Measurements from ENCODE around the gene SPARCL1. TPM values are rescaled to one million over a fixed set of nuclear protein-coding genes. Genes with fewer than 3 reads are reported as not detected.
"Not testable (repeated sequence)": the region's sequence is repeated elsewhere in the genome, so short reads cannot be mapped to it uniquely, and the experiment has no call there.

SPARCL1 gene
- total and polyA plus RNA-seq, 9 of the 15 experiments (the other 6 are each of a cell fraction or from before 2014, with no cell fraction given), result 0.03 to 0.71 (median 0.05) TPM; not detected in 3

GRCh38 chr4:87446375-87446774, 82.8 kb downstream of the SPARCL1 start:
- DNase-seq (ENCODE audit: extremely low read depth in 1 of 4, low spot score in 3 of 4); intact Hi-C loops (cut with micrococcal nuclease); H3K27me3 ChIP-seq (ENCODE audit: control insufficient read depth in 2 of 2, insufficient read depth in 2 of 2, low read length in 2 of 2); POLR2A ChIA-PET; H3K9ac ChIP-seq (ENCODE audit: insufficient read depth in 1 of 2, low read depth in 2 of 2, low read length in 2 of 2); H3K4me3 ChIP-seq; H3K79me2 ChIP-seq (ENCODE audit: control insufficient read depth, insufficient read depth, low read length); H3K27ac ChIP-seq (ENCODE audit: extremely low read depth, low read depth, low read length); in situ Hi-C loops (cut with MboI); H4K20me1 ChIP-seq (replicated peaks; ENCODE audit: control insufficient read depth, insufficient read depth, low read length); H3K4me2 ChIP-seq (ENCODE audit: insufficient read depth, low read length); BruUV-seq (replicated peaks); ATAC-seq; H3K9me1 ChIP-seq (ENCODE audit: control insufficient read depth, insufficient read depth, low read length); H3K4me1 ChIP-seq (replicated peaks in 1 of 2; ENCODE audit: control insufficient read depth in 2 of 2, insufficient read depth in 2 of 2, low read length in 2 of 2); H2AFZ ChIP-seq (ENCODE audit: low read depth, low read length); CTCF ChIA-PET (ENCODE audit: low intra/inter-chr PET ratio); FAIRE-seq; H3K9me3 ChIP-seq (replicated peaks; ENCODE audit: control insufficient read depth, insufficient read depth, low read depth, low read length): not testable (repeated sequence)
- 53% methylated on average over 5 of the region's 6 CpGs for WGBS (ENCODE audit: insufficient coverage, low coverage, missing lambda C conversion rate)
- peaks cover 46% of the 10 kb centered on the region for H3K36me3 ChIP-seq (ENCODE audit: control insufficient read depth, insufficient read depth, low read length)

GRCh38 chr4:87445964-87446363, 83.2 kb downstream of the SPARCL1 start:
- WGBS (ENCODE audit: insufficient coverage, low coverage, missing lambda C conversion rate), result 54% methylated on average over 3 of the region's 3 CpGs
- H3K4me3 ChIP-seq, result no peak overlapping the region

More at GRCh38 chr4:87445964-87446363, 83.2 kb downstream of the SPARCL1 start:
- no peak for FAIRE-seq
- Histone ChIP-seq H3K9me3 (replicated peaks; ENCODE audit: control insufficient read depth, insufficient read depth, low read depth, low read length) (no peaks in the 10 kb centered on the region), H4K20me1 (replicated peaks; ENCODE audit: control insufficient read depth, insufficient read depth, low read length) (no peaks in the 10 kb centered on the region), H3K27ac (ENCODE audit: extremely low read depth, low read depth, low read length) (no peak overlapping the region), H3K79me2 (ENCODE audit: control insufficient read depth, insufficient read depth, low read length) (no peaks in the 10 kb centered on the region), H3K9ac (ENCODE audit: insufficient read depth in 1 of 2, low read depth in 2 of 2, low read length in 2 of 2) (no peak overlapping the region), H3K9me1 (ENCODE audit: control insufficient read depth, insufficient read depth, low read length) (peaks cover 3% of the 10 kb centered on the region), H3K27me3 (ENCODE audit: control insufficient read depth in 2 of 2, insufficient read depth in 2 of 2, low read length in 2 of 2) (no peaks in the 10 kb centered on the region), H3K36me3 (ENCODE audit: control insufficient read depth, insufficient read depth, low read length) (peaks cover 43% of the 10 kb centered on the region), H3K4me1 (replicated peaks in 1 of 2; ENCODE audit: control insufficient read depth in 2 of 2, insufficient read depth in 2 of 2, low read length in 2 of 2) (no peaks in the 10 kb centered on the region; a peak in 1 of 5 replicates), H2AFZ (ENCODE audit: low read depth, low read length) (no peak overlapping the region), H3K4me2 (ENCODE audit: insufficient read depth, low read length) (no peak overlapping the region)
- BruUV-seq (replicated peaks), result no TSS peak
- intact Hi-C loops (cut with micrococcal nuclease) (no loop called here), in situ Hi-C loops (cut with MboI) (no loop called here)
- TF ChIP-seq RBM34 (IDR thresholded peaks at IDR 0.05; ENCODE audit: borderline replicate concordance, insufficient read depth, low read length) (no peak), GTF2E2 (tag; IDR thresholded peaks at IDR 0.05) (no peak), ZBTB34 (CRISPR knock-in tag; IDR thresholded peaks at IDR 0.05) (no peak), ZC3H4 (CRISPR knock-in tag; IDR thresholded peaks at IDR 0.05; ENCODE audit: borderline replicate concordance) (no peak), NFIC (IDR thresholded peaks at IDR 0.05) (0 out of 2 replicates have a peak, but pooled peaks have one; percentile 34), ZNF551 (CRISPR knock-in tag; IDR thresholded peaks at IDR 0.05) (no peak), FOXJ2 (tag; IDR thresholded peaks at IDR 0.05) (0 out of 2 replicates have a peak, but pooled peaks have one; percentile 56), MTF1 (CRISPR knock-in tag; IDR thresholded peaks at IDR 0.05; ENCODE audit: borderline replicate concordance) (no peak), PHF21A (IDR thresholded peaks at IDR 0.05; ENCODE audit: borderline replicate concordance, low read depth) (no peak), FIP1L1 (IDR thresholded peaks at IDR 0.05; ENCODE audit: low read depth, low read length, poor library complexity, severe bottlenecking) (no peak), ZNF444 (CRISPR knock-in tag; IDR thresholded peaks at IDR 0.05) (no peak), TFE3 (CRISPR knock-in tag; IDR thresholded peaks at IDR 0.05) (no peak), HCFC1 (IDR thresholded peaks at IDR 0.05; ENCODE audit: low read depth, low read length) (no peak), FOXK2 (conservative IDR thresholded peaks at IDR 0.05 in 1 of 2, IDR thresholded peaks at IDR 0.05 in 1 of 2; ENCODE audit: low read depth in 2 of 2) (no peak)
- ChIA-PET POLR2A (interaction anchor here (0.6 to 0.8 kb wide), 2 partner anchors 10 to 18 kb away, joined by 3 to 4 read pairs; no protein-coding TSS in a partner anchor), CTCF (ENCODE audit: low intra/inter-chr PET ratio) (no interaction called here)
- DNase-seq (ENCODE audit: extremely low read depth in 1 of 4, low spot score in 3 of 4), result no peak
- ATAC-seq, result no peak

Data from K562 (cell line).